Measurements from ENCODE around the gene SFTA2. TPM values are rescaled to one million over a fixed set of nuclear protein-coding genes. Genes with fewer than 3 reads are reported as not detected.

Gene SFTA2
- total and polyA plus RNA-seq, 9 of the 15 experiments (the other 6 are each of a cell fraction or from before 2014, with no cell fraction given), result not detected

GRCh38 chr6:30885999-30886896 lies 45.7 kb downstream of the SFTA2 start (continued):
- no peak for TF ChIP-seq VEZF1 (CRISPR knock-in tag; IDR thresholded peaks at IDR 0.05)
- TF ChIP-seq PCBP1 (IDR thresholded peaks at IDR 0.05; ENCODE audit: low read depth, low read length, poor library complexity, severe bottlenecking), result no peak
- no peak for TF ChIP-seq ZNF707 (CRISPR knock-in tag; conservative IDR thresholded peaks at IDR 0.05)
- no peak; the same call in 1 of the 2 replicates for TF ChIP-seq ZBTB7A (IDR thresholded peaks at IDR 0.05; ENCODE audit: borderline replicate concordance, control insufficient read depth, low read depth, low read length)
- TF ChIP-seq SRSF1 (IDR thresholded peaks at IDR 0.05; ENCODE audit: low read depth, low read length), result no peak
- TF ChIP-seq SIX5 (IDR thresholded peaks at IDR 0.05; ENCODE audit: borderline replicate concordance in 1 of 2, insufficient read depth in 1 of 2, low read depth in 1 of 2, low read length in 2 of 2), result no peak
- no peak for TF ChIP-seq U2AF1 (optimal IDR thresholded peaks at IDR 0.05; ENCODE audit: low read depth, low read length)
- no peak for TF ChIP-seq SNIP1 (IDR thresholded peaks at IDR 0.05; ENCODE audit: low read depth)
- no peak for TF ChIP-seq ZNF165 (CRISPR knock-in tag; IDR thresholded peaks at IDR 0.05; ENCODE audit: borderline replicate concordance)
- TF ChIP-seq CLOCK (CRISPR knock-in tag; IDR thresholded peaks at IDR 0.05; ENCODE audit: borderline replicate concordance), result no peak
- peak; percentile 95 for TF ChIP-seq JUND (IDR thresholded peaks at IDR 0.05; ENCODE audit: borderline replicate concordance, low read depth, low read length)
- peak; percentile 86; the same call in 2 of the 3 replicates for TF ChIP-seq JUND (tag; IDR thresholded peaks at IDR 0.05; ENCODE audit: borderline replicate concordance, low read depth, low read length)
- no peak for TF ChIP-seq SREBF1 (IDR thresholded peaks at IDR 0.05; ENCODE audit: borderline replicate concordance, low read depth, low read length)
- no peak for TF ChIP-seq HNRNPLL (IDR thresholded peaks at IDR 0.05; ENCODE audit: low read depth, low read length, poor library complexity, severe bottlenecking)
- TF ChIP-seq E2F5 (CRISPR knock-in tag; IDR thresholded peaks at IDR 0.05), result no peak
- no peak for TF ChIP-seq ZNF23 (CRISPR knock-in tag; IDR thresholded peaks at IDR 0.05)
- TF ChIP-seq ATF6 (CRISPR knock-in tag; IDR thresholded peaks at IDR 0.05), result no peak; the same call in 1 of the 2 replicates
- TF ChIP-seq CSDE1 (IDR thresholded peaks at IDR 0.05), result no peak
- no peak for TF ChIP-seq TFAM (CRISPR knock-in tag; conservative IDR thresholded peaks at IDR 0.05)
- no peak for TF ChIP-seq ZNF561 (CRISPR knock-in tag; conservative IDR thresholded peaks at IDR 0.05)

Measured in K562 (cell line).